ENCODE results near the gene MATR3.
"Not testable (repeated sequence)": the region's sequence is repeated elsewhere in the genome, so short reads cannot be mapped to it uniquely, and the experiment has no call there.

Gene MATR3

GRCh38 chr5:139306197-139306596 is 12.7 kb downstream of the MATR3 start:
- DNase-seq (ENCODE audit: low read depth) = no peak
- no peak overlapping the region for H3K4me3 ChIP-seq (ENCODE audit: low read depth, low read length)
- no peak for TF ChIP-seq CTCF (IDR thresholded peaks at IDR 0.05; ENCODE audit: control insufficient read depth, extremely low read depth, insufficient read depth)

GRCh38 chr5:139306628-139307379 is 13.3 kb downstream of the MATR3 start:
- no peak for TF ChIP-seq CTCF (IDR thresholded peaks at IDR 0.05; ENCODE audit: control insufficient read depth, extremely low read depth, insufficient read depth)
- DNase-seq (ENCODE audit: low read depth) = no peak
- no peak overlapping the region for H3K4me3 ChIP-seq (ENCODE audit: low read depth, low read length)

- no peak for TF ChIP-seq CTCF (IDR thresholded peaks at IDR 0.05; ENCODE audit: control insufficient read depth, extremely low read depth, insufficient read depth)
- DNase-seq (ENCODE audit: low read depth) = no peak
- no peak overlapping the region for H3K4me3 ChIP-seq (ENCODE audit: low read depth, low read length)
Observed at GRCh38 chr5:139308797-139309196, 15.3 kb downstream of the MATR3 start.

GRCh38 chr5:139310715-139311186 is 17.2 kb downstream of the MATR3 start:
- not testable (repeated sequence) for DNase-seq (ENCODE audit: low read depth); H3K4me3 ChIP-seq (ENCODE audit: low read depth, low read length)

- no peak for DNase-seq (ENCODE audit: low read depth)
Observed at GRCh38 chr5:139312075-139312474, 18.5 kb downstream of the MATR3 start.

GRCh38 chr5:139314276-139314675 is 20.7 kb downstream of the MATR3 start:
- H3K4me3 ChIP-seq (ENCODE audit: low read depth, low read length) = no peak overlapping the region
- no peak for TF ChIP-seq CTCF (IDR thresholded peaks at IDR 0.05; ENCODE audit: control insufficient read depth, extremely low read depth, insufficient read depth)
- no peak for DNase-seq (ENCODE audit: low read depth)

More at GRCh38 chr5:139312075-139312474, 18.5 kb downstream of the MATR3 start:
- H3K4me3 ChIP-seq (ENCODE audit: low read depth, low read length) = no peak overlapping the region
- TF ChIP-seq CTCF (IDR thresholded peaks at IDR 0.05; ENCODE audit: control insufficient read depth, extremely low read depth, insufficient read depth) = no peak

- H3K4me3 ChIP-seq (ENCODE audit: low read depth, low read length) = no peak overlapping the region
- no peak for TF ChIP-seq CTCF (IDR thresholded peaks at IDR 0.05; ENCODE audit: control insufficient read depth, extremely low read depth, insufficient read depth)
- no peak for DNase-seq (ENCODE audit: low read depth)
Observed at GRCh38 chr5:139315056-139315615, 21.6 kb downstream of the MATR3 start.
